HL-60 (cell line): ENCODE data around the gene CERS6.

Experiments used
- GABPA ChIP-seq: IDR thresholded peaks from 2 replicates; pipeline ENCODE4 v1.6.1; 2012; ENCODE audit warnings: low read depth
- POLR2AphosphoS5 ChIP-seq: IDR thresholded peaks from 2 replicates; pipeline ENCODE4 v1.6.1; 2012; ENCODE audit warnings: low read depth
- TF ChIP-seq, protein P1 (sequence below): IDR thresholded peaks from one replicate; pipeline ENCODE4 v1.5.1; 2011; ENCODE audit warnings: low read length, control low read depth, inconsistent platforms; ENCODE audit not compliant: insufficient read depth

DNA sequence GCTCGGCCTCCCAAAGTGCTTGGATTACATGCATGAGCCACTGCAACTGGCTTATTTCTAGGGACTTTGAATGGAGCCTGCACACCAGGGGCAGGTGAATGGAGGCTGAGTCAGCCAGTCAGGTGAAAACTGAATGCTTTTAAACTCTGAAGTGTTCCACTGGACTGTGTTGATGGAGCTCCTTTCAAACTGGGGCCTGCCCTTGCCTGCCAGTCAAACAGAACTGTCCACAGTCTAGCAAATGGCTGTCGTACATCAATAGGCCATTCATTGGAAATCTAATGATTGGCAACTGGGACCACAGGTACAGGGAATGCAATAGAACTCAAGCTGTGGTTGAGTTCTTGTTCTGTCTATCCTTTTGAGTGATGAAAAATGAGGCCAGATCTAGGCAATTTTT is 345.4 kb downstream of the CERS6 start:
- TF ChIP-seq, protein P1, sequence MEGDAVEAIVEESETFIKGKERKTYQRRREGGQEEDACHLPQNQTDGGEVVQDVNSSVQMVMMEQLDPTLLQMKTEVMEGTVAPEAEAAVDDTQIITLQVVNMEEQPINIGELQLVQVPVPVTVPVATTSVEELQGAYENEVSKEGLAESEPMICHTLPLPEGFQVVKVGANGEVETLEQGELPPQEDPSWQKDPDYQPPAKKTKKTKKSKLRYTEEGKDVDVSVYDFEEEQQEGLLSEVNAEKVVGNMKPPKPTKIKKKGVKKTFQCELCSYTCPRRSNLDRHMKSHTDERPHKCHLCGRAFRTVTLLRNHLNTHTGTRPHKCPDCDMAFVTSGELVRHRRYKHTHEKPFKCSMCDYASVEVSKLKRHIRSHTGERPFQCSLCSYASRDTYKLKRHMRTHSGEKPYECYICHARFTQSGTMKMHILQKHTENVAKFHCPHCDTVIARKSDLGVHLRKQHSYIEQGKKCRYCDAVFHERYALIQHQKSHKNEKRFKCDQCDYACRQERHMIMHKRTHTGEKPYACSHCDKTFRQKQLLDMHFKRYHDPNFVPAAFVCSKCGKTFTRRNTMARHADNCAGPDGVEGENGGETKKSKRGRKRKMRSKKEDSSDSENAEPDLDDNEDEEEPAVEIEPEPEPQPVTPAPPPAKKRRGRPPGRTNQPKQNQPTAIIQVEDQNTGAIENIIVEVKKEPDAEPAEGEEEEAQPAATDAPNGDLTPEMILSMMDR: no peak
- TF ChIP-seq GABPA (no peak), POLR2AphosphoS5 (no peak)
